Activated T-helper 9 cell treated with anti-CD3 and anti-CD28 coated beads, Interleukin-2, amount 50 U/mL, for 16 hours (primary cell): ENCODE data around the gene LVRN.

Experiments used
- DNase-seq: peaks from one replicate; pipeline ENCODE4 v3.0.0-alpha.2; 2020; ENCODE audit warnings: low read depth

Gene LVRN

GRCh38 chr5:116023619-116024018 is 61.3 kb downstream of the LVRN start:
- DNase-seq, result no peak

GRCh38 chr5:116025866-116026265 is 63.6 kb downstream of the LVRN start:
- no peak for DNase-seq

DNA sequence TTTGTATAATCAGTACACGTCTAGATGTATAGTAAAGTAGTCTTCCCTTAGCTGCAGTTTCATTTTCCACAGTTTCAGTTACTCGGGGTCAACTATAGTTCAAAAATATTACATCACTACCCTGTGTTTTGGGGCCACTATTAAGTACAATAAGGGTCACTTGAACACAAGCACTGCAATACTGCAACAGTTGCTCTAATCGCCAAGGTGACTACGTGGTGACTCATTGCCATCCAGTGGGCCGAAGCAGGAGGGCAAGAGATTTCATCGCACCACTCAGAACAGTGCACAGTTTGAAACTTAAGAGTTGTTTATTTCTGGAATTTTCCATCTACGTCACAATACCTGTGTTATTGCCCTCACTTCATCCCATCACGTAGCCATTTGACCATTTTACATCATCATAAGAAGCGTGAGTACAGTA is 69.8 kb downstream of the LVRN start, which contains the start of gene ARL14EPL:
TSS of gene ARL14EPL (plus strand) at position 379 of the 424 bp plus-strand sequence. CDS start 18,994 bp downstream, outside the sequence.
- DNase-seq, result no peak

DNA sequence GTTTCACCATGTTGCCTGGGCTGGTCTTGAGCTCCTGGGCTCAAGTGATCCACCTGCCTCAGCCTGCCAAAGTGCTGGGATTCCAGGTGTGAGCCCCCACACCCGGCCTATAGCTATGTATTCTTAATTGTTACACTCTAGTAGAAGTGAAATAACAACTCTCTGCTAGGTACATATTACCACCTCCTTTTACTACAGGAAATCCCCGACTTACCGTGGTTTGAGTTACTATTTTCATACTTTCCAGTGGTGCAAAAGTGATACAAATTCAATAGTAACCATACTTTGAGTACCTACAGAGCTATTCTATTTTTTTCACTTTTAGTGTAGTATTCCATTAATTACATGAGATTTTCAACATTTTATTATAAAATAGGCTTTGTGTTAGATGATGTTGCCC is 70.7 kb downstream of the LVRN start:
- no peak for DNase-seq

GRCh38 chr5:116035123-116035522 is 72.8 kb downstream of the LVRN start:
- no peak for DNase-seq

- DNase-seq, result no peak
Measured at GRCh38 chr5:116037236-116037822, 75.1 kb downstream of the LVRN start.

DNA sequence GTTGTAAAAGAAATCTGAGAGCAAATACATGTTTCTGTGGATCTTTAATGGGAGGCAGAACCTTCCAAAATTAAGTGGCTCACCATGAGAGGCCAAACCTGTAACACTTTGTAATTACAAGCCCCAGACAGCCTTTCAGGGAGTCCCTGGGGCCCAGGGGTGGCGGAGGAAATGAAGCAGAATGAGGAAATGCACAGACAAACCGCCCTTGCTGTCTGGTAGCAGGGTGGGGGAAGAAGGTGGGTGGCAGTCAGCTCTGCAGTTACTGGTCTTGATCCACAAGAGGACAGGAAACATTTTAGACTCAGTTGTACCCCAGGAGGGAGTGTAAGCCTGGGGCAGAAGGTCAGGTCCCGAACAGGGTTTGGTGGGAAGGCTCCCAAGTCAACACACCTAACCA is 76.5 kb downstream of the LVRN start:
- DNase-seq, result no peak

- no peak for DNase-seq
Measured at GRCh38 chr5:116042375-116042774, 80.1 kb downstream of the LVRN start.

DNA sequence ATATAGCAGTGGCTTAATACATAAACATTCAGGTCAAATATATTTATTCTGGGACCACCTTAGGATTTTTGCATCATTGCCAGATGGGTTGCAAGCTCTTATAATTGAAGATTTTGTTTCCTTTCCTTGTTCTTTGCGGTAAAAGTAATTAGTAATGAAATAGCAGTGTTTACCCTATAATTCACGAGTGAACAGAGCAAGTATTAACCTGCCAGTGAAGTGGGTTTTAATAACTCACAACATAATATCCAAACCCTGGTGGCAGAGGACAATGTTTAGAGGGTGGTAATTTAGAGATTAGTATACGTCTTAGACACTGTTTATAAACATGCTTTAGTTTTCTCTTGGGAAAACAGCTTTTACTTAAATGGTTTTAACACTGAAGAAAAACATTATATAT is 81.8 kb downstream of the LVRN start:
- DNase-seq, result no peak

GRCh38 chr5:116045821-116046220 is 83.5 kb downstream of the LVRN start:
- DNase-seq, result no peak

- DNase-seq, result no peak
Measured at GRCh38 chr5:116046261-116046660, 84.0 kb downstream of the LVRN start.

DNA sequence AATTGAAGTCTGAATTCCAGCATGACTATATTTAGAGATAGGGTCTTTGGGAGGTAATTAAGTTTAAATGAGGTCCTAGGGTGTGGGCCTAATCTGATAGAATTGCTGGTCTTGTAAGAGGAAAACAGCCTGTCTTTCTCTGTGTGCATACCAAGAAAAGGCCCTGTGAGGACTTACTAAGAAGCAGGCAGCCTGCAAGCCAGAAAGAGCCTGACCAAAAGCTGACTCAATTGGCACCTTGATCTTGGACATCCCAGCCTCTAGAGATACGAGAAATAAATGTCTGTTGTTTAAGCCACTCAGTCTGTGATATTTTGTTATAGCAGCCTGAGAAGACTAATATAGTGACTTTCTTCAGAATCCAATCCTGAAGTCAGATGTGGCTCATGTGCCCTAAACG is 84.5 kb downstream of the LVRN start:
- DNase-seq, result no peak

- DNase-seq, result no peak
Measured at GRCh38 chr5:116058346-116058936, 96.2 kb downstream of the LVRN start.

- DNase-seq, result no peak
Measured at GRCh38 chr5:116062352-116062751, 100.1 kb downstream of the LVRN start.

GRCh38 chr5:116063950-116064349 is 101.7 kb downstream of the LVRN start:
- no peak for DNase-seq

GRCh38 chr5:116068028-116068632 is 105.9 kb downstream of the LVRN start:
- no peak for DNase-seq

DNA sequence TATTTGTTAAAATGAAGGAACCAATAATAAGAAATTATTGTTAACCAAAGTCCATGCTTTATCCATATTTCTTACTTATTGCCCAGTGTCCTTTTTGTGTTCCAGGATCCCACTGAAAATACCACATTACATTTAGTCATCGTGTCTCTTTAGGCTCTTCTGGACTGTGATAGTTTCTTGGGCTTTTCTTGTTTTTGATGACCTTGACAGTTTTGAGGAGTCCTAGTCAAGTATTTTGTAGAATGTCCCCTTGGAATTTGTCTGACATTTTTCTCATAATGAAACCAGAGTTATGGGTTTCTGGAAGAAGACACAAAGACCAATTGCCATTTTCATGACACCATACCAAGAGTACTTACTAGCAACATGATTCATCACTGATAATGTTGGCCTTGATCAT is 108.9 kb downstream of the LVRN start:
- DNase-seq, result no peak

DNA sequence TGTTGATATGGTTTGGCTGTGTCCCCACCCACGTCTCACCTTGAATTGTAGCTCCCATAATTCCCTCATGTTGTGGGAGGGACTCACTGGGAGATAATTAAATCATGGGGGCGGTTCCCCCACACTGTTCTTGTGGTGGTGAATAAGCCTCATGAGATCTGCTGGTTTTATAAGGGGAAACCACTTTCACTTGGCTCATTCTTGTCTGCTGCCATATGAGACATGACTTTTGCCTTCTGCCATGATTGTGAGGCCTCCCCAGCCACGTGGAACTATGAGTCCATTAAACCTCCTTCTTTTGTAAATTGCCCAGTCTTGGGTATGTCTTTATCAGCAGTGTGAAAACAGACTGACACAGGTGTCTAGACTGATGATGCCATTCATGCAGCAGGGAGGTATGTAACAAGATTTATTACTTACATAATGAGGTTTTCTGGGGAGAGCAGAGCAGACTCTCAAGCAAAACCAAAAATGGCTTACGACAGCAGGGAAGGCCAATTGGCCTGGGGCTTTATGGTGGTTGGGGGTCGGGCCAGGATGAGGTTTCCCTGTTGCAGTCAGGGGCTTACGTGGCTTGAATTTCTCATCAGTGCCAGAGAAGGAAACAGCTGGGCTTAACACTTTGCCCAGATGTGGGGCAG is 113.0 kb downstream of the LVRN start:
- DNase-seq, result no peak

DNA sequence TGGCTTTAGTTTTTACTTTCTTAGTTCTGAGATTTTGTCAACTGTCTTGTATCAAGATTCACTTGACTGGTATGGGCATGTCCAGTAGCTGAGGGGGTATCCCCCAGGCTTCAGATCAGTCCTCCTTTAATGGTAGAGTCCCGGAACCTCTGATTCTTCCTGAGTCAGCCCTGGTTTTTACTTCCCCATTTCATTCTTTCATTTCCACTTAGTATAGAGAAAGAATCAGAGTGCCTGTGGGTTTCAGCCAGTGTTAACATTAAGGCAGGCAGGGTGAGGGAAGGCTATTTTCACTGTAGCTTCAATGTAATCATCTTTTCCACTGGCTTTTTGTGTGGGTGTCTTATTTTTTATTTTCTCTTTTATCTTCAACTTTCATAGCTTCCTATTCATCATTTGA is 114.2 kb downstream of the LVRN start:
- no peak for DNase-seq
